ENCODE results near the gene SNX9. TPM values are rescaled to one million over a fixed set of nuclear protein-coding genes. Genes with fewer than 3 reads are reported as not detected.

Gene SNX9
- total and polyA plus RNA-seq, 2 of the 4 experiments (the other 2 are of a cell fraction): 35.3 to 41.2 TPM

DNA sequence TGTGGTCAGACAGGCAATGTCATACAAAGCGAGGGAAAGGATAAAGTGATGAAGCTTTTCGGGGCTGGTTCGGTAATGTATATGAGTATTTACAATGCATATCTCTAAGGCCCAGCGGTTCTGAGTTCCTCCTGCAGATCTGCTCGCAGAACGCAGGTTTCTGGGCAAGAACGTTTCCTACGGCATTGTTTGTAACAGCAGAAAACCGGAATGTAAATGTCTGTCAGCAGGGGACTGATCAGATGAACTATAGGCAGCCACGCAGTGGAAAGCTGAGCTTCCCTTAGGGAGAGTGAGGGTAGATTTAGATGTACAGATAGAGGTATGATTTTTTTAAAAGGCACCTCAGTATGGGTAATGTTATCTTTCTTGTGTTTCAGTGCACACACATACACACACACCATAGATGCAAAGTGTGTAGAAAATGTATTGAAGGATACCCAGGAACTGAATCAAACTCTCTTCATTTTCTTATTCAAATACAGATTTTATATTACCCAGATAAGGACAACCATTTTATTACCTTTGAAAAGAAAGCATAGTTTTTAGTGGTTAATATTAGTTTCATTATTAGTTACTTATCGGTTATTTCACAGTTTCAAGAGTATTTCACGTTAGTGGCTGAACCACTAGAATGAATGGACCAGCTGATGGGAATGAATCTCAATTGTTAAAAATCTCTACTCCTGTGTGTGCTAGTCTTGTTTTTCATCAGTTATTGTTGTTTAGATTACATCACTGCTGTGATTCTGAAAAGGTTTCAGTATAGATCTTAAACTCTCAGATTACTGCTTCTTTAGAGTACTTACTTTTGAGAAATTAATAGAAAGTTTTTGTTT, 56.2 kb downstream of the SNX9 start (continued):
- TF ChIP-seq, protein P1, sequence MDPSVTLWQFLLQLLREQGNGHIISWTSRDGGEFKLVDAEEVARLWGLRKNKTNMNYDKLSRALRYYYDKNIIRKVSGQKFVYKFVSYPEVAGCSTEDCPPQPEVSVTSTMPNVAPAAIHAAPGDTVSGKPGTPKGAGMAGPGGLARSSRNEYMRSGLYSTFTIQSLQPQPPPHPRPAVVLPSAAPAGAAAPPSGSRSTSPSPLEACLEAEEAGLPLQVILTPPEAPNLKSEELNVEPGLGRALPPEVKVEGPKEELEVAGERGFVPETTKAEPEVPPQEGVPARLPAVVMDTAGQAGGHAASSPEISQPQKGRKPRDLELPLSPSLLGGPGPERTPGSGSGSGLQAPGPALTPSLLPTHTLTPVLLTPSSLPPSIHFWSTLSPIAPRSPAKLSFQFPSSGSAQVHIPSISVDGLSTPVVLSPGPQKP (IDR thresholded peaks at IDR 0.05; ENCODE audit: borderline replicate concordance, low read depth, low read length): no peak

DNA sequence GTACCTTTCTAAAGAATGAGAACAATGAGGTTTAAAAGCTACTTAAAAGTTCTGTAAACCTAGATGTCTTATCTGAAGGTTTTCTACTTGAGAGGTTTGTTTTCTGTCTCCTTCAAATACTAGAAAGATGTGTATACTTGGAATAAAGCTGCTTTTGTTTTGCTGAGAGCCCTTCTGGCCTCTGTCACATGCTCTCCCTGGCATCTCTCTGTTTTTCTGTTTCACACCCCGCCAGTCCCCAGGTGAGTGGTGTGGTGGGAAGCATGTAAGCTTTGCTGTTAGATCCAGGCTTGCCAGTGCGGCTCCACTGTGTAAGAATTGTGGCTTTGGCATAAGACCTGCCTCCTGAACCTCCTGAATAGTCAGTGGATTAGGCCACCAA, 56.8 kb downstream of the SNX9 start:
- Histone ChIP-seq H3K9ac (ENCODE audit: low read depth, low read length) (no peak overlapping the region), H4K20me1 (ENCODE audit: insufficient read depth, low read length) (peaks cover 4% of the 10 kb centered on the region), H3K27me3 (ENCODE audit: control insufficient read depth, insufficient read depth, low read length) (no peaks in the 10 kb centered on the region), H3K14ac (replicated peaks; ENCODE audit: low read depth, low read length) (no peak overlapping the region), H2BK15ac (ENCODE audit: low read depth, low read length) (no peak overlapping the region), H2BK20ac (ENCODE audit: low read depth, low read length) (no peak overlapping the region), H4K91ac (ENCODE audit: insufficient read depth, low read depth, low read length) (no peak overlapping the region), H3K79me1 (ENCODE audit: low read depth in 1 of 2, low read length in 2 of 2) (peaks cover 35 to 60% of the 10 kb centered on the region in 2 experiments), H3K36me3 (ENCODE audit: control insufficient read depth, insufficient read depth, low read length) (peaks cover 34% of the 10 kb centered on the region), H3K4ac (ENCODE audit: low read depth, low read length) (no peak overlapping the region), H2AFZ (replicated peaks; ENCODE audit: low read length, poor library complexity) (no peak overlapping the region), H3K56ac (ENCODE audit: extremely low read depth, insufficient read depth, low read length) (no peak overlapping the region), H3K9me1 (ENCODE audit: insufficient read depth, low read length) (peaks cover 5% of the 10 kb centered on the region), H4K5ac (ENCODE audit: low read depth, low read length) (no peak overlapping the region), H3K9me3 (ENCODE audit: control insufficient read depth, insufficient read depth, low read length) (no peaks in the 10 kb centered on the region), H3K4me2 (ENCODE audit: low read depth, low read length) (no peak overlapping the region), H2AK5ac (ENCODE audit: low read depth, low read length) (no peak overlapping the region), H2BK5ac (ENCODE audit: low read depth, low read length, poor library complexity, severe bottlenecking) (no peak overlapping the region), H3K4me3 (ENCODE audit: insufficient read depth, low read depth, low read length) (no peak overlapping the region), H3K4me1 (ENCODE audit: control insufficient read depth, insufficient read depth, low read length) (no peaks in the 10 kb centered on the region), H4K8ac (ENCODE audit: low read depth in 2 of 2, low read length in 2 of 2) (no peak overlapping the region), H2AK9ac (replicated peaks; ENCODE audit: low read depth, low read length, poor library complexity) (no peak overlapping the region), H3K27ac (ENCODE audit: insufficient read depth, low read length) (no peak overlapping the region), H3K23ac (ENCODE audit: low read depth, low read length) (no peak overlapping the region), H2BK120ac (ENCODE audit: low read depth, low read length) (no peak overlapping the region), H3K18ac (ENCODE audit: low read depth, low read length) (no peak overlapping the region)
- no peak for ATAC-seq (ENCODE audit: low read depth)
- dilution Hi-C loops (cut with HindIII; ENCODE audit: low sequenced_read_pairs, unreplicated experiment): no loop called here
- intact Hi-C loops (cut with micrococcal nuclease): no loop called here
- in situ Hi-C loops (cut with MboI; ENCODE audit: low sequenced_read_pairs): loop anchor here (25.0 kb wide), 1 partner anchor 568 kb away; the partner anchor contains the start of gene TMEM242
- no CpG with 5 or more reads among the region's 2 CpGs for WGBS, 2 experiments (ENCODE audit: extremely low coverage in 2 of 2, insufficient read length in 1 of 2)
- POLR2A ChIA-PET (ENCODE audit: unreplicated experiment): no interaction called here
- no TSS peak for BruUV-seq (replicated peaks)
- DNase-seq: no peak
- TF ChIP-seq NFE2L2 (IDR thresholded peaks at IDR 0.05; ENCODE audit: low read depth, low read length) (no peak), RAD21 (IDR thresholded peaks at IDR 0.05; ENCODE audit: low read length) (no peak), MAFK (IDR thresholded peaks at IDR 0.05; ENCODE audit: low read depth, low read length) (no peak), FOS (IDR thresholded peaks at IDR 0.05; ENCODE audit: low read depth, low read length) (no peak), CEBPB (IDR thresholded peaks at IDR 0.05; ENCODE audit: low read depth, low read length) (no peak), MXI1 (IDR thresholded peaks at IDR 0.05; ENCODE audit: borderline replicate concordance, low read depth, low read length) (no peak), RCOR1 (IDR thresholded peaks at IDR 0.05; ENCODE audit: insufficient replicate concordance, low read length) (no peak), RFX5 (IDR thresholded peaks at IDR 0.05; ENCODE audit: low read depth, low read length) (no peak), CHD1 (IDR thresholded peaks at IDR 0.05; ENCODE audit: low read depth, low read length) (no peak)
- TF ChIP-seq, protein P2, sequence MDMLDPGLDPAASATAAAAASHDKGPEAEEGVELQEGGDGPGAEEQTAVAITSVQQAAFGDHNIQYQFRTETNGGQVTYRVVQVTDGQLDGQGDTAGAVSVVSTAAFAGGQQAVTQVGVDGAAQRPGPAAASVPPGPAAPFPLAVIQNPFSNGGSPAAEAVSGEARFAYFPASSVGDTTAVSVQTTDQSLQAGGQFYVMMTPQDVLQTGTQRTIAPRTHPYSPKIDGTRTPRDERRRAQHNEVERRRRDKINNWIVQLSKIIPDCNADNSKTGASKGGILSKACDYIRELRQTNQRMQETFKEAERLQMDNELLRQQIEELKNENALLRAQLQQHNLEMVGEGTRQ (IDR thresholded peaks at IDR 0.05; ENCODE audit: low read depth, low read length): no peak
- CTCF ChIA-PET: no interaction called here

Measured in IMR-90 (cell line).